ENCODE results near the gene SIDT2. TPM values are rescaled to one million over a fixed set of nuclear protein-coding genes. Genes with fewer than 3 reads are reported as not detected.

The SIDT2 gene
- total and polyA plus RNA-seq, 2 of the 13 experiments (the other 11 are each of a cell fraction or from before 2014, with no cell fraction given) = 11.5 to 28.0 TPM

GRCh38 chr11:117232092-117232878 lies 53.7 kb downstream of the SIDT2 start, which contains the start of gene RNF214 (continued):
- TF ChIP-seq HNF1B (CRISPR knock-in tag; IDR thresholded peaks at IDR 0.05) = no peak
- TF ChIP-seq ZNF800 (CRISPR knock-in tag; IDR thresholded peaks at IDR 0.05) = no peak
- TF ChIP-seq ZMYM4 (CRISPR knock-in tag; IDR thresholded peaks at IDR 0.05) = peak; percentile 30; the same call in 1 of the 2 replicates
- TF ChIP-seq NCOA2 (CRISPR knock-in tag; IDR thresholded peaks at IDR 0.05) = no peak; the same call in 1 of the 2 replicates
- no peak for TF ChIP-seq ZEB1 (IDR thresholded peaks at IDR 0.05; ENCODE audit: insufficient replicate concordance, low read depth)
- no peak for TF ChIP-seq MBD4 (IDR thresholded peaks at IDR 0.05; ENCODE audit: borderline replicate concordance, low read length)
- peak; percentile 56; the same call in 1 of the 2 replicates for TF ChIP-seq SIN3A (IDR thresholded peaks at IDR 0.05; ENCODE audit: borderline replicate concordance, low read depth, low read length)
- TF ChIP-seq CC2D1A (CRISPR knock-in tag; IDR thresholded peaks at IDR 0.05) = no peak
- 0 out of 2 replicates have a peak, but pooled peaks have one; percentile 45 for TF ChIP-seq ZNF232 (CRISPR knock-in tag; IDR thresholded peaks at IDR 0.05; ENCODE audit: borderline replicate concordance)
- no peak for TF ChIP-seq ATM (IDR thresholded peaks at IDR 0.05; ENCODE audit: borderline replicate concordance)
- TF ChIP-seq ZNF75D (CRISPR knock-in tag; IDR thresholded peaks at IDR 0.05; ENCODE audit: borderline replicate concordance) = no peak
- no peak for TF ChIP-seq XBP1 (CRISPR knock-in tag; IDR thresholded peaks at IDR 0.05)
- no peak for TF ChIP-seq HOMEZ (CRISPR knock-in tag; IDR thresholded peaks at IDR 0.05; ENCODE audit: low read depth)
- no peak for TF ChIP-seq ZNF143 (CRISPR knock-in tag; IDR thresholded peaks at IDR 0.05)
- no peak for TF ChIP-seq MTA3 (CRISPR knock-in tag; IDR thresholded peaks at IDR 0.05)
- peak; percentile 49; the same call in 1 of the 2 replicates for TF ChIP-seq CBFB (CRISPR knock-in tag; IDR thresholded peaks at IDR 0.05)
- TF ChIP-seq NR2C2 (CRISPR knock-in tag; IDR thresholded peaks at IDR 0.05; ENCODE audit: borderline replicate concordance) = peak; percentile 27; the same call in 1 of the 2 replicates
- 0 out of 2 replicates have a peak, but pooled peaks have one; percentile 9 for TF ChIP-seq KAT8 (CRISPR knock-in tag; IDR thresholded peaks at IDR 0.05)
- TF ChIP-seq ZFP90 (CRISPR knock-in tag; IDR thresholded peaks at IDR 0.05; ENCODE audit: borderline replicate concordance) = no peak
- no peak; the same call in 1 of the 2 replicates for TF ChIP-seq UBTF (CRISPR knock-in tag; IDR thresholded peaks at IDR 0.05)
- no peak for TF ChIP-seq ZNF138 (CRISPR knock-in tag; IDR thresholded peaks at IDR 0.05; ENCODE audit: low read depth)
- 0 out of 2 replicates have a peak, but pooled peaks have one; percentile 20 for TF ChIP-seq MAF1 (CRISPR knock-in tag; IDR thresholded peaks at IDR 0.05; ENCODE audit: borderline replicate concordance)

Data from HepG2 (cell line).